HUES6 (cell line): ENCODE measurements around the gene RAB27B.

ENCODE experiments used
- H3K27ac ChIP-seq: 2 replicates; pipeline ENCODE4 v1.7.0; 2013; ENCODE audit warnings: low read depth, mild to moderate bottlenecking, low read length, inconsistent platforms
- H3K27me3 ChIP-seq: 2 replicates; pipeline ENCODE4 v1.6.1; 2013; ENCODE audit warnings: low read length; ENCODE audit not compliant: control insufficient read depth, insufficient read depth
- H3K36me3 ChIP-seq: 2 replicates; pipeline ENCODE4 v1.6.1; 2013; ENCODE audit warnings: low read length; ENCODE audit not compliant: control insufficient read depth, insufficient read depth
- H3K4me1 ChIP-seq: 2 replicates; pipeline ENCODE4 v1.6.1; 2013; ENCODE audit warnings: low read length; ENCODE audit not compliant: control insufficient read depth, insufficient read depth
- H3K4me3 ChIP-seq: 2 replicates; pipeline ENCODE4 v1.5.1; 2013; ENCODE audit warnings: low read depth, low read length
- H3K9ac ChIP-seq: one replicate; pipeline ENCODE4 v1.6.1; 2013; ENCODE audit warnings: mild to moderate bottlenecking, low read length
- H3K9me3 ChIP-seq: 2 replicates; pipeline ENCODE4 v1.6.1; 2013; ENCODE audit warnings: low read depth, low read length; ENCODE audit not compliant: control insufficient read depth, insufficient read depth

The RAB27B gene

GRCh38 chr18:54882318-54882717, 54.0 kb downstream of the RAB27B start:
- Histone ChIP-seq H3K36me3 (no peaks in the 10 kb centered on the region), H3K27ac (no peak overlapping the region), H3K9me3 (no peaks in the 10 kb centered on the region), H3K4me1 (peaks cover 18% of the 10 kb centered on the region; the same call in 1 of the 2 replicates), H3K27me3 (no peaks in the 10 kb centered on the region; the same call in 1 of the 2 replicates), H3K4me3 (no peak overlapping the region), H3K9ac (no peak overlapping the region)

- no peaks in the 10 kb centered on the region for H3K36me3 ChIP-seq
- H3K4me3 ChIP-seq: no peak overlapping the region
Observed at GRCh38 chr18:54883816-54884604, 55.7 kb downstream of the RAB27B start.

GRCh38 chr18:54888378-54888777, 60.1 kb downstream of the RAB27B start:
- Histone ChIP-seq H3K4me1 (no peaks in the 10 kb centered on the region), H3K27ac (no peak overlapping the region), H3K9ac (no peak overlapping the region), H3K4me3 (no peak overlapping the region), H3K27me3 (no peaks in the 10 kb centered on the region), H3K9me3 (no peaks in the 10 kb centered on the region), H3K36me3 (no peaks in the 10 kb centered on the region)

More at GRCh38 chr18:54883816-54884604, 55.7 kb downstream of the RAB27B start:
- Histone ChIP-seq H3K9me3 (no peaks in the 10 kb centered on the region), H3K4me1 (peaks cover 18% of the 10 kb centered on the region; the same call in 1 of the 2 replicates), H3K27me3 (no peaks in the 10 kb centered on the region; the same call in 1 of the 2 replicates), H3K9ac (no peak overlapping the region), H3K27ac (no peak overlapping the region)

- Histone ChIP-seq H3K27ac (no peak overlapping the region), H3K9ac (no peak overlapping the region), H3K36me3 (no peaks in the 10 kb centered on the region), H3K4me1 (no peaks in the 10 kb centered on the region), H3K9me3 (no peaks in the 10 kb centered on the region), H3K27me3 (no peaks in the 10 kb centered on the region), H3K4me3 (no peak overlapping the region)
Observed at GRCh38 chr18:54888933-54889332, 60.7 kb downstream of the RAB27B start.

DNA sequence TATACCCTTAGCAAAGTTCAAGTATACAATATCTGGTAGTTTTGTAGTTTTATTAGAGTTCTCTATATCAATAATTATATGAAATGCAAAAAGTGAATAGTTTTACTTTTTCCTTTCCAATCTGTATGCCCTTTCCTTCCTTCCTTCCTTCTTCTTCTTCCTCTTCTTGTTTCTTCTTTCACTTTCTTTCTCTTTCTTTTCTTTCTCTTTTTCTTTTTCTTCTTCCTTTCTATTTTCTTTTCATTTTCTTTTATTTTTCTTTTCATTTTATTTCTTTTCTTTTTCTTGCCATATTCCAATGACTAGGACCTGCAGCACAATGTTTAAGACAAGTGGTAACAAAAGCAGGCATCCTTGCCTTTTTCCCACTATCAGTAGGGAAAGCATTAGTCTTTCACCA, 71.2 kb downstream of the RAB27B start:
- Histone ChIP-seq H3K27ac (no peak overlapping the region), H3K9me3 (no peaks in the 10 kb centered on the region), H3K36me3 (no peaks in the 10 kb centered on the region), H3K4me3 (no peak overlapping the region), H3K27me3 (no peaks in the 10 kb centered on the region), H3K9ac (no peak overlapping the region), H3K4me1 (no peaks in the 10 kb centered on the region)

- H3K4me3 ChIP-seq: no peak overlapping the region
- no peaks in the 10 kb centered on the region for H3K4me1 ChIP-seq
- no peaks in the 10 kb centered on the region for H3K27me3 ChIP-seq
- no peaks in the 10 kb centered on the region for H3K36me3 ChIP-seq
- H3K27ac ChIP-seq: no peak overlapping the region
- no peaks in the 10 kb centered on the region for H3K9me3 ChIP-seq
- H3K9ac ChIP-seq: no peak overlapping the region
Observed at GRCh38 chr18:54900290-54900689, 72.0 kb downstream of the RAB27B start.

DNA sequence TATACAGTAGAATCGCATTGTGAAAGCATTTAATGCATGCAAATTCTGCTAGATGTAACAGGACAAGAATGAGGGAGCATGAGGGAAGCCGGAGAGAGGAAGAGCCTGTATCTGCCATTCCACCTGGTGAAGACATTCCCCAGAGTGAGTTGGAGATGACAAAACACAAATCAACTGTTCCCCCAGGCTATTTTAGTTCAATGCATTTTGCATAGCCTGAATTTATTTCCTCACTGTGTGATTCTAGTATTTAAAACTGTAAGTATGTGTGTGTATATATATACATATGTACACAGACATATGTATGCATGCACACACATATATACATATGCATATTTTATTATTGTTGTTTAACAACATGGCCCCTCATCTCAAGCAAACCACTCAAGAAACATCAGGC, 76.3 kb downstream of the RAB27B start:
- no peak overlapping the region for H3K4me3 ChIP-seq
- no peaks in the 10 kb centered on the region for H3K4me1 ChIP-seq
- H3K27ac ChIP-seq: no peak overlapping the region
- no peaks in the 10 kb centered on the region for H3K9me3 ChIP-seq
- H3K27me3 ChIP-seq: no peaks in the 10 kb centered on the region
- H3K9ac ChIP-seq: no peak overlapping the region
- no peaks in the 10 kb centered on the region for H3K36me3 ChIP-seq

DNA sequence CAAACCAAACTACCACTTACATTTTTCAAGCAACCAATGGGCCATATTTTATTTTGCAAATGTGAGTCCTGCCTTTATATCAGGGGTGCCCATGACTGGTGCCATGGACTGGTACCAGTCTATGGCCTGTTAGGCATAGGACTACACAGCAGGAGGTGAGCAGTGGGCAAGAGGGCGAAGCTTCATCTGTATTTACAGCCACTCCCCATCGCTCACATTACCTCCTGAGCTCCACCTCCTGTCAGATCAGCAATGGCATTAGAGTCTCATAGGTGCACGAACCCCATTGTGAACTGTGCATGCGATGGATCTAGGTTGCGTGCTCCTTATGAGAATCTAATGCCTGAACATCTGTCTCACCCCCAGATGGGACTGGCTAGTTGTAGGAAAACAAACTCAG, 77.4 kb downstream of the RAB27B start:
- H3K27ac ChIP-seq: no peak overlapping the region
- H3K9ac ChIP-seq: no peak overlapping the region
- H3K4me3 ChIP-seq: no peak overlapping the region
- H3K36me3 ChIP-seq: no peaks in the 10 kb centered on the region
- H3K9me3 ChIP-seq: 0 out of 2 replicates have a peak, but pooled peaks cover 2% of the 10 kb centered on the region
- H3K4me1 ChIP-seq: no peaks in the 10 kb centered on the region
- no peaks in the 10 kb centered on the region for H3K27me3 ChIP-seq

- Histone ChIP-seq H3K9me3 (0 out of 2 replicates have a peak, but pooled peaks cover 2% of the 10 kb centered on the region), H3K4me1 (no peaks in the 10 kb centered on the region), H3K27ac (no peak overlapping the region), H3K27me3 (no peaks in the 10 kb centered on the region), H3K36me3 (no peaks in the 10 kb centered on the region), H3K4me3 (no peak overlapping the region), H3K9ac (no peak overlapping the region)
Observed at GRCh38 chr18:54906331-54907185, 78.3 kb downstream of the RAB27B start.

DNA sequence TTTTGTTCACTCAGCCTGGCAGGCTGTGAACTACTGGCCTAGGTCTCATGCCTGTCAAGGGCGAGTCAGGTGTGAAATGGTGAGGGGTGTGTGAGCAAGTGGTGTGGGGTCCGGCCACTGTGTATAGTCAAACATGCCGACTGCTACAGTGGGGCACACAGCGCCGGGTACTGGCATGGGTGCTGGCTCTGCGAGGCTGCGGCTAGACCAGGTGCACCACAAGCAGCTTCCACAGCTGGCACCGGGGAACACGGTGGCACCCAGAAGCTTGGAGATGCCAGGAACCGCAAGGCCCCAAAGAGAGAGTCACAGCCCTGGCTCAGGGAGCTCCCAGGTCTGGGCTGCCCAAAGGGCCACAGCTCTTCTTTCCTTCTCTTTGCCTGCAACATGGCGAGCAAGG, 81.3 kb downstream of the RAB27B start:
- H3K36me3 ChIP-seq: no peaks in the 10 kb centered on the region
- H3K27me3 ChIP-seq: no peaks in the 10 kb centered on the region
- H3K9ac ChIP-seq: no peak overlapping the region
- no peak overlapping the region for H3K4me3 ChIP-seq
- no peak overlapping the region for H3K27ac ChIP-seq
- H3K4me1 ChIP-seq: no peaks in the 10 kb centered on the region
- H3K9me3 ChIP-seq: 0 out of 2 replicates have a peak, but pooled peaks cover 2% of the 10 kb centered on the region
